Subcutaneous abdominal adipose tissue (tissue), 5 donors: Measurements from ENCODE around the gene PERM1.

ENCODE experiments used
- H3K27ac ChIP-seq: one replicate; pipeline ENCODE4 v1.7.0; 2013; ENCODE audit warnings: low read depth, mild to moderate bottlenecking, inconsistent platforms, low read length, moderate library complexity
- H3K27me3 ChIP-seq, 5 donors: one replicate each; pipeline ENCODE4 v1.7.0; 2013; ENCODE audit warnings: low read length in 5 of 5, inconsistent platforms in 1 of 5; ENCODE audit not compliant: control insufficient read depth in 5 of 5, insufficient read depth in 4 of 5
- H3K36me3 ChIP-seq, 5 donors: one replicate each; pipeline ENCODE4 v1.7.0; 2013; ENCODE audit warnings: low read length in 5 of 5; ENCODE audit not compliant: control insufficient read depth in 5 of 5, insufficient read depth in 5 of 5
- H3K4me1 ChIP-seq, 5 donors: one replicate each; pipeline ENCODE4 v1.7.0; 2013; ENCODE audit warnings: low read length in 5 of 5, mild to moderate bottlenecking in 3 of 5, moderate library complexity in 1 of 5; ENCODE audit not compliant: control insufficient read depth in 5 of 5, insufficient read depth in 5 of 5
- H3K4me3 ChIP-seq, 5 donors: one replicate each; pipeline ENCODE4 v1.7.0; 2013; ENCODE audit warnings: low read length in 5 of 5, low read depth in 1 of 5
- H3K9ac ChIP-seq, 5 donors: one replicate each; pipeline ENCODE4 v1.7.0; 2013; ENCODE audit warnings: low read length in 5 of 5, mild to moderate bottlenecking in 4 of 5, moderate library complexity in 3 of 5
- H3K9me3 ChIP-seq, 5 donors: one replicate each; pipeline ENCODE4 v1.7.0; 2013; ENCODE audit warnings: low read length in 5 of 5; ENCODE audit not compliant: control insufficient read depth in 5 of 5
- donor health status: healthy.
- donor health status: healthy.
- donor health status: healthy.
- donor health status: healthy.
- donor health status: healthy.

PERM1 gene

DNA sequence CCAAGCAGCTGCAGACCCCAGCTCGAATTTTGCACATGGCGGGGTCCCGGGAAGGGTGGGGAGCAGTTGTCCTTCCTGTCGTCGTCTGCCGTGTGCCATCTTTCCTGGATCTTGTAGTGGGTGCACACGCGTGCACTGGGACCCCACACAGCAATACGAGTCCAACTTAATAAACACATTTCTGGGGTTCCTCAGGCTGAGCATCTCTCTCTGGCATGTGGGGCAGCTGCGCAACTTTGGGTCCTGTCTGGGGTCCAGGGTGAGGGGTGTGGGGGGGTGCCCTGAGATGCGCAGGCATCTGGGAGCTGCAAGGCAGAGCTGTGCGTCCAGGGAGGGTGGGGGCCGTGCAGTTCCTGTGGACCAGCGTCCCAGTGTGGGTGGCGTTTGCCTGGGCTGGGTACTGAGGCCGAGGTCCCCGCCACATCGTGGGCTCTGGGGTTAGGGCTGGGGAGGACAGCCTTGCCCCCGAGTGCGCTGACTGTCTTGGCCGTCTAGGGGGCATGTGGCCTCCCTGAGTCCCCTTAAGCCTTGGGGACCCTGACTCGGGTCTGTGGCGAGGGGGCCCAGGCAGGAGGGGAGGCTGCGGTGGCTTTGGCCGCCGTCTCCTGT lies 16.3 kb downstream of the PERM1 start:
- peaks cover 0 to 26% (median 23%) of the 10 kb centered on the region in 5 donors for H3K4me1 ChIP-seq
- H3K9ac ChIP-seq, result peak overlapping the region in 1 of 5 donors; percentile 74
- H3K9me3 ChIP-seq, result no peaks in the 10 kb centered on the region
- H3K36me3 ChIP-seq, result peaks cover 0 to 19% (median 2%) of the 10 kb centered on the region in 5 donors
- H3K27ac ChIP-seq, result no peak overlapping the region
- no peak overlapping the region for H3K4me3 ChIP-seq
- H3K27me3 ChIP-seq, result peaks cover 23 to 31% (median 25%) of the 10 kb centered on the region in 5 donors

DNA sequence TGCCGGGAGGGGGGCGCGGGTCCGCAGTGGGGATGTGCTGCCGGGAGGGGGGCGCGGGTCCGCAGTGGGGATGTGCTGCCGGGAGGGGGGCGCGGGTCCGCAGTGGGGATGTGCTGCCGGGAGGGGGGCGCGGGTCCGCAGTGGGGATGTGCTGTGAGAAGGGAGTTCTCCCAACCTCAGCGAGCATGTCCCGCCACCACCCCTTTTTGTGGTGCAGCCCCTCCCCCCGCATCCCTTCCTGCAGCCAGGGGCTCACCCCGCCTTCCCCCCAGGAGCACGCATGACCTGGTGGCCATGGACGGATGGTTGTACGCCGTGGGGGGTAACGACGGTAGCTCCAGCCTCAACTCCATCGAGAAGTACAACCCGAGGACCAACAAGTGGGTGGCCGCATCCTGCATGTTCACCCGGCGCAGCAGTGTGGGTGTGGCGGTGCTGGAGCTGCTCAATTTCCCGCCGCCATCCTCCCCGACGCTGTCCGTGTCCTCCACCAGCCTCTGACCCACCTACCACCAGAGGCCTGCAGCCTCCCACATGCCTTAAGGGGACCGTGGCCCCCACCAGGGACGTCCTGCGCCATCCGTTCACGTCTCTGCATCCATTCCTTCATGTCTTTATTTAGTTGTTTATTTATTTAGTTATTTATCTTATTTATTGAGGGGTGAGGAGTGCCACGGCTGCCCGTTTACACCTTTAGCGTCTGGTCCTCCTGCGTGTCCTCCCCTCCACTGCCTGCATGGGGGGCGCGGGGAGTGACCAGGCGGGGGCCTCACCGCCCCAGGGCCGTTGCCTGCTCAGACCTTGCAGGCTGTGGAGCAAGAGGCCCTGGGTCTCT lies 17.0 kb downstream of the PERM1 start:
- Histone ChIP-seq H3K4me3 (no peak overlapping the region), H3K27me3 (peaks cover 17 to 23% (median 19%) of the 10 kb centered on the region in 5 donors), H3K36me3 (peaks cover 0 to 19% (median 2%) of the 10 kb centered on the region in 5 donors), H3K9ac (no peak overlapping the region), H3K4me1 (peaks cover 0 to 30% (median 23%) of the 10 kb centered on the region in 5 donors), H3K9me3 (no peaks in the 10 kb centered on the region), H3K27ac (no peak overlapping the region)

DNA sequence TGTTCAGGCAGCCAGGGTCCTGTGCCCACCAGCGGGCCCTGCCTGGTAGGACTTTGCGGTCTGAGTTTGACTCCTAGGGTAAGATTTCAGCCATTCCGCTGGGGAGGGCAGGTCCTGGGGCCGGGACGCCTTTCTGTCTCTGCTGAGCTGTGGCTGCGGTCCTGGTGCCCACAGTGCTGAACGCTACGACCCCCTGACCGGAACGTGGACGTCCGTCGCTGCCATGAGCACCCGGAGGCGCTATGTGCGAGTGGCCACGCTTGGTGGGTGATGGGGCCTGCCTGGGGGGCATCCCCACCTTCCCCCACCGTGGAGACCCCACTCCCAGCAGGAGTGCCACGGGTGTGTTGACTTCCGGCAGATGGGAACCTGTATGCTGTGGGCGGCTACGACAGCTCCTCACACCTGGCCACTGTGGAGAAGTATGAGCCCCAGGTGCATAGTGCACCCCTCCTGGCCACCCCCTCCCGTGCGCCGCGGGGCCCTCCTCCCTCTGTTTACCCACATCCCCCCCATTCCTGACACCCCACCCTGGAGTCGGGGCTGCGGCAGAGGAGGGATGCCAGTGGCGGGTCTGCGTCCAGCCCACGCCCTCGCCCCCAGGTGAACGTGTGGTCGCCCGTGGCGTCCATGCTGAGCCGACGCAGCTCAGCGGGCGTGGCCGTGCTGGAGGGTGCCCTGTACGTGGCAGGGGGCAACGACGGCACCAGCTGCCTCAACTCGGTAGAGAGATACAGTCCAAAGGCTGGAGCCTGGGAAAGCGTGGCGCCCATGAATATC lies 18.0 kb downstream of the PERM1 start:
- H3K9ac ChIP-seq, result no peak overlapping the region
- peaks cover 0 to 19% (median 2%) of the 10 kb centered on the region in 5 donors for H3K36me3 ChIP-seq
- H3K9me3 ChIP-seq, result no peaks in the 10 kb centered on the region
- no peak overlapping the region for H3K4me3 ChIP-seq
- peaks cover 10 to 17% (median 15%) of the 10 kb centered on the region in 5 donors for H3K27me3 ChIP-seq
- H3K27ac ChIP-seq, result no peak overlapping the region
- H3K4me1 ChIP-seq, result peaks cover 0 to 37% (median 28%) of the 10 kb centered on the region in 5 donors

DNA sequence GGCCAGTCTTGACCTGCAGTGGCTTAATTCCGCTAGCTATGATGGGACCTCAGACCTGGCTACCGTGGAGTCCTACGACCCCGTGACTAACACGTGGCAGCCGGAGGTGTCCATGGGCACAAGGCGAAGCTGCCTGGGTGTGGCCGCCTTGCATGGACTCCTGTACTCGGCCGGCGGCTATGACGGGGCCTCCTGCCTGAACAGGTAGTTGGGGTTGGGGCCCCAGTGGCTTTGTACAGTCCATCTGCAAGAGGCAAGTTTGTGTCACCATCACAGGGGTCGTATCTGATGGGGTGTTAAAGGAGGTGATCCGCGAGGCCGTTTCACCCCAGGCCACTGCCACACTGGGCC lies 18.6 kb downstream of the PERM1 start:
- Histone ChIP-seq H3K4me3 (no peak overlapping the region), H3K4me1 (peaks cover 1 to 43% (median 35%) of the 10 kb centered on the region in 5 donors), H3K9me3 (no peaks in the 10 kb centered on the region)

DNA sequence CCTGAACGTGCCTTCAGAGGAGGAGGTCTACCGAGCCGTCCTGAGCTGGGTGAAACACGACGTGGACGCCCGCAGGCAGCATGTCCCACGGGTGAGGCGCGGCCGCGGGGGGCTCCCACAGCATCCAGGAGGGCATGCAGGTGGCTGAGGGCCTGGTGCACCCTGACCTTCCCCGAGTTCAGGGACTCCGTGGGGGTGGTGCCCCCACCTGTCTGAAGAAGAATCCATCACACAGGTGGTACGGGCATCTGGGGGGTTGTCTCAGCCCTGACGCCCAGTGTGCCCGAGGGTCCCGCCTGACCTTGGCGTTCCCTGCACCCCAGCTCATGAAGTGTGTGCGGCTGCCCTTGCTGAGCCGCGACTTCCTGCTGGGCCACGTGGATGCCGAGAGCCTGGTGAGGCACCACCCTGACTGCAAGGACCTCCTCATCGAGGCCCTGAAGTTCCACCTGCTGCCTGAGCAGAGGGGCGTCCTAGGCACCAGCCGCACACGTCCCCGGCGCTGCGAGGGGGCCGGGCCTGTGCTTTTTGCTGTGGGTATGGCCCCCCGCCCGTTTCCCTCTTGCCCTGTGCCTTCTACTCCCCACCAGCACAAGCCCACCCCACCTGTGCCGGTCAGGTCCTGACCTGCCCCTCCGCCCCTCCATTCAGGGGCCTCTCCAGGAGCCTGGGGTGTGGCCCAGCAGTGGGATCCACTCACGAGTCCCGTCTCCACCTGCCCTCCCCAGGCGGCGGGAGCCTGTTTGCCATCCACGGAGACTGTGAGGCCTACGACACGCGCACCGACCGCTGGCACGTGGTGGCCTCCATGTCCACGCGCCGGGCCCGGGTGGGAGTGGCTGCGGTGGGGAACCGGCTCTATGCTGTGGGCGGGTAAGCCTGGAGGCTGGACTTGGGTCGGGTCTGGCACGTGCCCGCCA lies 19.3 kb downstream of the PERM1 start:
- Histone ChIP-seq H3K27me3 (peaks cover 3 to 7% (median 4%) of the 10 kb centered on the region in 5 donors), H3K4me1 (peaks cover 3 to 50% (median 41%) of the 10 kb centered on the region in 5 donors), H3K36me3 (peaks cover 0 to 19% (median 2%) of the 10 kb centered on the region in 5 donors), H3K9ac (no peak overlapping the region), H3K4me3 (no peak overlapping the region), H3K9me3 (no peaks in the 10 kb centered on the region), H3K27ac (no peak overlapping the region)

More for the DNA sequence above, 18.6 kb downstream of the PERM1 start:
- Histone ChIP-seq H3K27ac (no peak overlapping the region), H3K9ac (no peak overlapping the region), H3K36me3 (peaks cover 0 to 19% (median 2%) of the 10 kb centered on the region in 5 donors), H3K27me3 (peaks cover 9 to 13% (median 11%) of the 10 kb centered on the region in 5 donors)

DNA sequence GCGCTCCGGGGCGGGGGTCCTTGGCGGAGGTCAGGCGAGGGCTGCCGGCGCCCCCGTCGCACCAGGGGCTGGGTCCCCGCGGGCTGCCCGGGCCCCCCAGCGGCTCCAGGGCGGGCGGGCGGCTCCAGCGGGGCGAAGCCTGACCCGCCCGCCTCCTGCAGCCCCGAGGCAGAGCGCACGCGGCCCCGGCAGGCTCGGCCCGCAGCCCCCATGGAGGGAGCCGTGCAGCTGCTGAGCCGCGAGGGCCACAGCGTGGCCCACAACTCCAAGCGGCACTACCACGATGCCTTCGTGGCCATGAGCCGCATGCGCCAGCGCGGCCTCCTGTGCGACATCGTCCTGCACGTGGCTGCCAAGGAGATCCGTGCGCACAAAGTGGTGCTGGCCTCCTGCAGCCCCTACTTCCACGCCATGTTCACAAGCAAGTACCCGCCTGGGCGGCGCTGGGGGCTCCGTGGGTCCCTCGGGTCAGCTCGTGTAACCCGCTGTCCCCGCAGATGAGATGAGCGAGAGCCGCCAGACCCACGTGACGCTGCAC lies 20.7 kb downstream of the PERM1 start:
- Histone ChIP-seq H3K4me1 (peaks cover 5 to 43% (median 36%) of the 10 kb centered on the region in 5 donors), H3K4me3 (peak overlapping the region in 4 of 5 donors; percentile 56 to 98 (median 66)), H3K9ac (peak overlapping the region in 2 of 5 donors; percentile 46 to 64), H3K27me3 (peaks cover 0 to 3% (median 0%) of the 10 kb centered on the region in 5 donors), H3K9me3 (no peaks in the 10 kb centered on the region), H3K36me3 (peaks cover 0 to 27% (median 11%) of the 10 kb centered on the region in 5 donors), H3K27ac (no peak overlapping the region)

DNA sequence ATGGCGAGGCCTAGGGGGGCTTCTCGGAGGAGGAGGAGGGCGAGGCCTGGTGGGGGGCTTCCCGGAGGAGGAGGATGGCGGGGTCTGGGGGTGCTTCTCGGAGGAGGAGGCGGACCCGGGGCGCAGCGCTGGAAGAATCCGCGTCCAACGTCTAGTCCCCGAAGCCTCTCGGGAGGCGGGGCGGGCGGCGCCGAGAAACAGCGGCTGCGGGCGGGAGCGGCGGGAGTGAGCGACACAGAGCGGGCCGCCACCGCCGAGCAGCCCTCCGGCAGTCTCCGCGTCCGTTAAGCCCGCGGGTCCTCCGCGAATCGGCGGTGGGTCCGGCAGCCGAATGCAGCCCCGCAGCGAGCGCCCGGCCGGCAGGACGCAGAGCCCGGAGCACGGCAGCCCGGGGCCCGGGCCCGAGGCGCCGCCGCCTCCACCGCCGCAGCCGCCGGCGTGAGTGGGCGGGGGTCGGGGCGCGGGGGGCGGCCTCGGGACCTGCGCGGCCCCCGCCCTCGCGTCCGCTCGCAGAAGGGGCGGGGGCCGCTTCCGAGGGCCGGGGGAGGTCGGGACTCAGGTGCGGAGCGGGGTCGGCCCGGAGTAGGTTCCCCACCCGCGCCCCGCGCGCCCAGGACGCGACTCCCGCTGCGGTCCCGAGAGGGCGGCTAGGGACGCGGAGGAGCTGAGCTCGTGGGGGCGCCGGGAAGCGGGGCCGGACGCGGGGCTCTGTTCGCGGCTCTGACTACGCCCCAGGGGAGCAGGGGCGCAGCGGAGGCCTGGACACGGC lies 21.3 kb downstream of the PERM1 start, which contains the start of gene KLHL17:
KLHL17 (plus strand) TSS at position 222 of the 769 bp plus-strand sequence; CDS start at position 332, 110 bp downstream.
- no peaks in the 10 kb centered on the region for H3K9me3 ChIP-seq
- peak within 1 kb of the TSS; percentile 29 to 99 (median 95) for H3K4me3 ChIP-seq
- peaks cover 5 to 38% (median 34%) of the 10 kb centered on the region in 5 donors for H3K4me1 ChIP-seq
- no peak within 1 kb of the TSS for H3K27ac ChIP-seq
- peak within 1 kb of the TSS in 4 of 5 donors; percentile 46 to 68 (median 56) for H3K9ac ChIP-seq
- peaks cover 0 to 33% (median 17%) of the 10 kb centered on the region in 5 donors for H3K36me3 ChIP-seq
- H3K27me3 ChIP-seq, result no peaks in the 10 kb centered on the region

DNA sequence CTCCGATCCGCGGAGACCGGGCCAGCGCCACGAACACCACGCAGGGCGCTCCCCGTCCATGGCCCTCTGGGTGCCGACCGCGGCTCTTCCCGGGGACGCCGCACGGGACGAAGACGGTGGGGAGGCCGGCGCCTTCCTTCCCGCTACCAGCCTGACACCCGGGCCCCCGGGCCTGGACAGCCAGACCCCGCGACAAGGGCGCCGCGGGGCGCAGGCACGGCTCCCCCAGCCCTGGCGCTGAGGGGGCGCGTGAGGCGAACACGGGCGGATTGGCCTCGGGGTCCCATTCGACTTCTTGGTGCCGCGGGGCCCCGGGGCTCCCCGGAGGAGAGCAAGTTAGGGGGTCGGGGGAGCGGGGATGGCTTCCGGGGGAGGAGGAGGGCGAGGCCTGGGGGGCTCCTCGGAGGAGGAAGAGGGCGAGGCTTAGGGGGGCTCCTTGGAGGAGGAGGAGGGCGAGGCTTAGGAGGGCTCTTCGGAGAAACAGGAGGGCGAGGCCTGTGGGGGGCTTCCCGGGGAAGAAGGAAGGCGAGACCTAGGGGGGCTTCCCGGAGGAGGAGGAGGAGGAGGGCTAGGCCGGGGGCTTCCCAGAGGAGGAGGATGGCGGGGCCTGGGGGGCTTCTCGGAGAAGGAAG lies 22.0 kb downstream of the PERM1 start:
- Histone ChIP-seq H3K9me3 (no peaks in the 10 kb centered on the region), H3K4me1 (peaks cover 5 to 38% (median 34%) of the 10 kb centered on the region in 5 donors), H3K36me3 (peaks cover 0 to 40% (median 24%) of the 10 kb centered on the region in 5 donors), H3K4me3 (peak overlapping the region; percentile 29 to 99 (median 95)), H3K9ac (peak overlapping the region in 2 of 5 donors; percentile 64 to 68), H3K27me3 (no peaks in the 10 kb centered on the region), H3K27ac (no peak overlapping the region)
